NCI-H2029 treated with DMSO at 0.1 percent for 48 hours (cell line): ENCODE results near the gene TMEM253.

Experiments
- DNase-seq: peaks from one replicate; lab custom pipeline; 2025; lab: John Stamatoyannopoulos, UW

The TMEM253 gene

DNA sequence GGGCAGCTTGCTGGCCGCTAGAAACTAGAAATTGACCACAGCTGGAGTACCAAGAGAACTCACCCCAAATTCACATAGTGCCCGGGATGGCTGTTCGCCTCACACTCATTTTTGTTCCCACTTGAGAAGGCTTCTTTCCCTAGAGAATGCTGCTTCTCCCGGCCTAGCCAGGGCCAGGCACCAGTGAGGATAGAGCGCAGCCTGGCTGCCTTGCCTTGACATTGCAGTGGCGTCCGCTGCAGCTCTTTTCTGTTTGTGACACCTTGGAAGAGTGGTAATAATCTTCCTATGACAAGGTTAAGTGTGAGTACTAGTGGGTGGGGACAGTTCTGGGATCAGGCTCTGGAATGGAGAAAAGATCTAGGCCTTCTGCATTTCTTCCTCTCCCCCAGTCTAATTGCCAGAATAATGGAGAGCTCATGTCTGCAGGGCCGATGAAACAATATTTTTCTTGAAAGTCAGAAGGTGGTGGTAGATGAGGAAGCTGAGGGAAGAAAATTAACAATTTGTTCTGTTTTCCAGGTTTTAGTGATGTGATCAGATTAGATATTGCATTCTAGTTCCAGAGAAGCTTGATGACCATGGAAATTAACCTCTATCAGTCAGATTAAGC is 3.7 kb downstream of the TMEM253 start:
- peak; percentile 73 for DNase-seq

GRCh38 chr14:21105095-21105494 is 4.2 kb downstream of the TMEM253 start:
- no peak for DNase-seq

DNA sequence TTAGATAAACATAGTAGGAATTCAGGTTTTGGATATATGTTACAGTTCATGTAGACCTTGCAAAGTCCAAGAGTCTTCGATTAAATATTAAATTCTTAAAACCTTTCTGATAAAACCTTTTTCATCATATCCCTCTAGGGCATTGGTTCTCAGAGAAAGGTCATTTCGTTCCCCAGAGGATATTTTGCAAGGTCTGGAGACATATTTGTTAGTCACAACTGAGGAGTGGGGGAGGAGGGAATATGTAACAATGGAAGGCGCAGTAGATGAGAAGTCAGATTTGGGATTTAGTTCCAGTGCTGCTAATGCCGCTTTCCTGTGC is 5.3 kb downstream of the TMEM253 start:
- no peak for DNase-seq

GRCh38 chr14:21106498-21107282 is 5.8 kb downstream of the TMEM253 start:
- DNase-seq, result peak; percentile 59

DNA sequence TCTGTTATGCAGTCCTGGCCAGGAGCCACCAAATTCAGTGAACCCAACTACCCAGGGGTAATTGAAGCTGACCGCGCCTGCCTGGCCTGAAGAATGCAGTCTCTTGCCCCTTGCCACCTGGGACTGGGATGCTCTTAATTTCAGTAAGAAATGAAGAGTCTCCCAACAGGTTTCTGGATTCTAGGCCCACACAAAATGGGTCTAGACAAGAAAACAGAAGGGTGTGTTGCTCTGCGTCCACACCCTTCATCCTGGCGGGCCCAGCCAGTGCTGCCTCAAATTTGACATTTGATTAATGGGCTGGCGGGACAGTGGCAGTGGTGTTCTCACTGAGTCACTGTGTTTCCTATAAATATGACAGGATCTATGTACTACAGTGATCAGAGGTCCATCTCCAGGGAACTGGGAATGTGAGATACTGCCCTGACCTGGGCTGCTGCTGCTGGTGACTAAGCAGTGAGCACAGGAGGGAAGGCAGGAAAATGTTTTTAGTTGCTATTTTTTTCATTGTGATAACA is 6.5 kb downstream of the TMEM253 start:
- DNase-seq, result no peak

- no peak for DNase-seq
Observed at GRCh38 chr14:21108791-21109190, 7.9 kb downstream of the TMEM253 start.

DNA sequence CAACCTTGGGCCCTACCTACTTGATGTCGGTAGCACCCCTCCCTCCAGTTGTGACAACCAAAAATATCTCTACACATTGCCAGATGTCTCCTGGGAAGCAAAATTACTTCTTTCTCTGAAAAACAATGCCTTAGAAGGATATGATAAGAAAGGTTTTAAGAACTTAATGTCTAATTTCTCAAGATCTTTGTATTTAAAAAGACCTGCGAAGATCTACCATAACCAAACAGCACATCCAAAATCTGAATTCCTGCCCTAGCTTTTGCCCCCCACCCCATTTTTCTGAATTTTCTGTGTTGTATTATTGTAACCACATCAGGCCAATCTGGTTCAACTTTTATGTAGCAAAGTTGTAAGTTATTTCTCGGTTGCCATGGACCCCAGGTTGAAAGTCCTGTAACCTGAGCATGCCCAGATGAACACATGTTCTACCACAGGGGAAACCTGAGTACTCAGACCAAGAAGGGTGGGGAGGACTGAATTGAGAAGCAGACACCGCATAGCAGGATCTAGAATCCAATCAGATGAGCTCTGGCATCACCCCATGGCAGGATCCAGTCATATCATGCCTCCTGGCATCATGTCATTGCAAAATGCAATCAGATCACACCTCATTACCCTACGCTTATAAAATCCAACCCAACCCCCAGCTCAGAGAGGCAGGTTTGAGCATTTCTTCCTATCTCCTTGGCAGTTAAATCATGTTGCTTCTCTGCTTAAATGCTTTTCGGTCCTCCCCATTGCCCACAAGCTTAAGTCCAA is 8.7 kb downstream of the TMEM253 start:
- DNase-seq, result no peak

- DNase-seq, result no peak
Observed at GRCh38 chr14:21112255-21112654, 11.4 kb downstream of the TMEM253 start.

GRCh38 chr14:21113369-21113768 is 12.5 kb downstream of the TMEM253 start:
- DNase-seq, result no peak

GRCh38 chr14:21118933-21119332 is 18.1 kb downstream of the TMEM253 start:
- DNase-seq, result no peak

DNA sequence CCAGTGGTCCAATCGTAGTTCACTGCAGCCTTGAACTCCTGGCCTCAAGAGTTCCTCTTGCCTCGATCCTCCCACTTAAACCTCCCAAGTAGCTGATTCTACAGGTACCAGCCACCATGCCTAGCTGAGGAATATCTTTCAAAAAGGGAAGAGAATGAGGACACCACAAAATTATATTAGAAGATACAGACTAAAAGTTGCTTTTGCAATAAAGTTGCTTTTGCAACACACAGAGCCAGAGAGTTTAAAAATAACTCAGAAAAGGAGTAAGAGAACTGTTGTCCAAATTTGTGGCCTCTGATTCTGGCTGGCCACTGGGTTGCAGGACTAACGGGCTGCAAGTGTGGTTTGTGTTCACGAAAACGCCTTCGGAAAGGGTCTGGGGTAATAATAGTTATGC is 19.8 kb downstream of the TMEM253 start:
- DNase-seq, result no peak

- DNase-seq, result no peak
Observed at GRCh38 chr14:21121122-21121521, 20.3 kb downstream of the TMEM253 start.

- no peak for DNase-seq
Observed at GRCh38 chr14:21123429-21123828, 22.6 kb downstream of the TMEM253 start.

GRCh38 chr14:21133901-21134300 is 33.0 kb downstream of the TMEM253 start:
- DNase-seq, result no peak

DNA sequence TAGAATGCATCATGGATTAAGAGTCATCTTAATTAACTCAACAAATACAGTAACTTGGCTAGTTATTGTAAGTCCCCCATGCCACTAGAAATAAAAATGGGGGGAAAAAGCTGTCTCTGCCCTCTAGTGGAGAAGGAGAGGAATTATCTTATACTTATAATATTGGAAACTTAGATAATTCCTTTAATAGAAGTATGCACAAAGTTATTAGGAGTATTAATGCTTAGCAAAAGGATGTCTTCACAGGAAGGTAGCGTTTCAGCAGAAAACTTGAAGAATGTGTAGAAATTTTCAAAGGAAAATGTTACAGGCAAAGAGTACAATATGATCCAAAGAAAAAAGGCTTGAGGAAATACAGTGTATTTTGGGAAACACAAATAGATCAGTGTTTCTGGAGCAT is 35.2 kb downstream of the TMEM253 start:
- no peak for DNase-seq

DNA sequence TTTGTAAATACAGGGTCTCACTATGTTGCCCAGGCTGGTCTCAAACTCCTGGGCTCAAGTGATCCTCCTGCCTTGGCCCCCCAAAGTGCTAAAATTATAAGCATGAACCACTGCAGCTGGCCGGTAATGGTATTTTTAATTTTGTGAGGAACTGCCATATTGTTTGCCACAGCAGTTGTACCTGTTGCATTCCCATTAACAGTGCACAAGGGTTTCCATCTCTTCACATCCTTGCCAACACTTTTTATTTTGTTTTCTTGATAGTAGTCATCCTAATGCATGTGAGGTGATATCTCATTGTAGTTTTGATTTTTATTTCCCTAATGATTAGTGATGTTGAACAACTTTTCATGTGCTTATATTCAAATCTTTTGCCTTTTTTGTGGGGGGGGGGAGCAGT is 41.5 kb downstream of the TMEM253 start:
- DNase-seq, result no peak

DNA sequence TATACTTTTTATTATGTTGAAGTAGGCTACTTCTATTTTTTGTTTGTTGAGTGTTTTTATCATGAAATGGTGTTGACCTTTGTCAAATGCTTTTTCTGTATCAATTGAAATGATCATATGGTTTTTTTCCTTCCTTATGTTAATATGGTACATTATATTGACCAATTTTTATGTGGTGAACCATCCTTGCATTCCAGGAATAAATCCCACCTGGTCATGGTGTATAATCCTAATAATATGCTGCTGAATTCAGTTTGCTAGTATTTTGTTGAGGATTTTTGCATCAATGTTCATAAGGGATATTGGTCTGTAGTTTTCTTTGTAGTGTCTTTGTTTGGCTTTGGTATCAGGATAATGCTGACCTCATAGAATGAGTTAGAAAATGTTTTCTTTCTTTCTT is 44.6 kb downstream of the TMEM253 start:
- DNase-seq, result no peak

GRCh38 chr14:21149641-21150367 is 48.9 kb downstream of the TMEM253 start:
- DNase-seq, result no peak
